ENCODE data around the gene TACC2. TPM values are rescaled to one million over a fixed set of nuclear protein-coding genes. Genes with fewer than 3 reads are reported as not detected.

Gene TACC2
- total RNA-seq, 1 donor from 2014 or later, result 400 TPM

- TF ChIP-seq, protein P1, sequence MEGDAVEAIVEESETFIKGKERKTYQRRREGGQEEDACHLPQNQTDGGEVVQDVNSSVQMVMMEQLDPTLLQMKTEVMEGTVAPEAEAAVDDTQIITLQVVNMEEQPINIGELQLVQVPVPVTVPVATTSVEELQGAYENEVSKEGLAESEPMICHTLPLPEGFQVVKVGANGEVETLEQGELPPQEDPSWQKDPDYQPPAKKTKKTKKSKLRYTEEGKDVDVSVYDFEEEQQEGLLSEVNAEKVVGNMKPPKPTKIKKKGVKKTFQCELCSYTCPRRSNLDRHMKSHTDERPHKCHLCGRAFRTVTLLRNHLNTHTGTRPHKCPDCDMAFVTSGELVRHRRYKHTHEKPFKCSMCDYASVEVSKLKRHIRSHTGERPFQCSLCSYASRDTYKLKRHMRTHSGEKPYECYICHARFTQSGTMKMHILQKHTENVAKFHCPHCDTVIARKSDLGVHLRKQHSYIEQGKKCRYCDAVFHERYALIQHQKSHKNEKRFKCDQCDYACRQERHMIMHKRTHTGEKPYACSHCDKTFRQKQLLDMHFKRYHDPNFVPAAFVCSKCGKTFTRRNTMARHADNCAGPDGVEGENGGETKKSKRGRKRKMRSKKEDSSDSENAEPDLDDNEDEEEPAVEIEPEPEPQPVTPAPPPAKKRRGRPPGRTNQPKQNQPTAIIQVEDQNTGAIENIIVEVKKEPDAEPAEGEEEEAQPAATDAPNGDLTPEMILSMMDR (IDR thresholded peaks at IDR 0.05; ENCODE audit: borderline replicate concordance), result no peak
- Histone ChIP-seq H3K27ac (replicated peaks) (peak overlapping the region; percentile 23), H3K36me3 (peaks cover 18% of the 10 kb centered on the region), H3K4me3 (no peak overlapping the region), H3K9me3 (replicated peaks) (no peaks in the 10 kb centered on the region), H3K4me1 (peaks cover 55% of the 10 kb centered on the region), H3K27me3 (ENCODE audit: low read depth) (no peaks in the 10 kb centered on the region)
- DNase-seq, result no peak
- intact Hi-C loops (cut with micrococcal nuclease), result no loop called here
Measured at GRCh38 chr10:122204691-122205489, 215.9 kb downstream of the TACC2 start.

DNA sequence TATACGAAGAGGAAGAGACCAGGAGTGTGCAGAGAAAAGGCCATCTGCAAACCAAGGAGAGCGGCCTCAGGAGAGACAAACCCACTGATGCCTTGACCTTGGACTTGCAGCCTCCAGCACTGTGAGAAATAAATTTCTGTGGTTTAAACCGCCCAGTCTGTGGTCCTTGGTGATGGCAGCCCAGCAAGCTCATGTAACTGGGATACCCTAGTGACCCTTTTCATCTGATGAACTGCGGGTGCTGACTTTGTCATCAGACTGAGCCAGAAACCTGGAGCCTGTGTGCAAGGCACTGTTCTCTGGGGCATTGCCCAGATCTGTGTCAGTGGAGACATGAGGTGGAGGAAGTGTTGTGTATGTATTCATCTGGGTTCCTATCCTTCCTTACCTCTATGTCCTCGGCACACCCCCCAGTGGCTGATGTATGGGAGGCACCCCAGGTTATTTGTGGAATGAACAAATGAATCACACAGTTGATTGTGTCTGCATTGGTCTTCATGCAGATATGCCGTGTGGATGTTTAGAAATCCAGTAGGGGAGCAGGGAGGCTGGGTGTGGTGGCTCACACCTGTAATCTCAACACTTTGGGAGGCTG is 217.6 kb downstream of the TACC2 start:
- Histone ChIP-seq H3K27me3 (ENCODE audit: low read depth) (no peaks in the 10 kb centered on the region), H3K4me3 (no peak overlapping the region), H3K9me3 (replicated peaks) (no peaks in the 10 kb centered on the region), H3K27ac (replicated peaks) (peak overlapping the region; percentile 24), H3K36me3 (peaks cover 27% of the 10 kb centered on the region), H3K4me1 (peaks cover 51% of the 10 kb centered on the region)
- intact Hi-C loops (cut with micrococcal nuclease), result no loop called here
- TF ChIP-seq, protein P1 (IDR thresholded peaks at IDR 0.05; ENCODE audit: borderline replicate concordance), result no peak
- no peak for DNase-seq

- H3K9me3 ChIP-seq (replicated peaks), result no peaks in the 10 kb centered on the region
- peaks cover 49% of the 10 kb centered on the region for H3K4me1 ChIP-seq
- peak overlapping the region; percentile 24 for H3K27ac ChIP-seq (replicated peaks)
- peaks cover 30% of the 10 kb centered on the region for H3K36me3 ChIP-seq
- TF ChIP-seq, protein P1 (IDR thresholded peaks at IDR 0.05; ENCODE audit: borderline replicate concordance), result no peak
- intact Hi-C loops (cut with micrococcal nuclease), result no loop called here
- DNase-seq, result no peak
- H3K27me3 ChIP-seq (ENCODE audit: low read depth), result no peaks in the 10 kb centered on the region
- no peak overlapping the region for H3K4me3 ChIP-seq
Measured at GRCh38 chr10:122207163-122207562, 218.2 kb downstream of the TACC2 start.

GRCh38 chr10:122207596-122207995 is 218.6 kb downstream of the TACC2 start:
- no peak overlapping the region for H3K4me3 ChIP-seq
- no peaks in the 10 kb centered on the region for H3K9me3 ChIP-seq (replicated peaks)
- peaks cover 49% of the 10 kb centered on the region for H3K4me1 ChIP-seq
- TF ChIP-seq, protein P1 (IDR thresholded peaks at IDR 0.05; ENCODE audit: borderline replicate concordance), result no peak
- DNase-seq, result no peak
- intact Hi-C loops (cut with micrococcal nuclease), result no loop called here
- H3K36me3 ChIP-seq, result peaks cover 35% of the 10 kb centered on the region
- peak overlapping the region; percentile 24 for H3K27ac ChIP-seq (replicated peaks)
- H3K27me3 ChIP-seq (ENCODE audit: low read depth), result no peaks in the 10 kb centered on the region

GRCh38 chr10:122208571-122209430 is 219.8 kb downstream of the TACC2 start:
- intact Hi-C loops (cut with micrococcal nuclease), result no loop called here
- Histone ChIP-seq H3K4me1 (peaks cover 58% of the 10 kb centered on the region), H3K27ac (replicated peaks) (no peak overlapping the region)

More at GRCh38 chr10:122208571-122209430, 219.8 kb downstream of the TACC2 start:
- Histone ChIP-seq H3K9me3 (replicated peaks) (no peaks in the 10 kb centered on the region), H3K27me3 (ENCODE audit: low read depth) (no peaks in the 10 kb centered on the region), H3K4me3 (no peak overlapping the region), H3K36me3 (peaks cover 38% of the 10 kb centered on the region)
- TF ChIP-seq, protein P1 (IDR thresholded peaks at IDR 0.05; ENCODE audit: borderline replicate concordance), result no peak
- DNase-seq, result no peak
